ENCODE results near the gene ATG9B. TPM values are rescaled to one million over a fixed set of nuclear protein-coding genes. Genes with fewer than 3 reads are reported as not detected.

ATG9B gene
- total and polyA plus RNA-seq, 2 of the 13 experiments (the other 11 are each of a cell fraction or from before 2014, with no cell fraction given), result 0.24 TPM; not detected in 1

DNA sequence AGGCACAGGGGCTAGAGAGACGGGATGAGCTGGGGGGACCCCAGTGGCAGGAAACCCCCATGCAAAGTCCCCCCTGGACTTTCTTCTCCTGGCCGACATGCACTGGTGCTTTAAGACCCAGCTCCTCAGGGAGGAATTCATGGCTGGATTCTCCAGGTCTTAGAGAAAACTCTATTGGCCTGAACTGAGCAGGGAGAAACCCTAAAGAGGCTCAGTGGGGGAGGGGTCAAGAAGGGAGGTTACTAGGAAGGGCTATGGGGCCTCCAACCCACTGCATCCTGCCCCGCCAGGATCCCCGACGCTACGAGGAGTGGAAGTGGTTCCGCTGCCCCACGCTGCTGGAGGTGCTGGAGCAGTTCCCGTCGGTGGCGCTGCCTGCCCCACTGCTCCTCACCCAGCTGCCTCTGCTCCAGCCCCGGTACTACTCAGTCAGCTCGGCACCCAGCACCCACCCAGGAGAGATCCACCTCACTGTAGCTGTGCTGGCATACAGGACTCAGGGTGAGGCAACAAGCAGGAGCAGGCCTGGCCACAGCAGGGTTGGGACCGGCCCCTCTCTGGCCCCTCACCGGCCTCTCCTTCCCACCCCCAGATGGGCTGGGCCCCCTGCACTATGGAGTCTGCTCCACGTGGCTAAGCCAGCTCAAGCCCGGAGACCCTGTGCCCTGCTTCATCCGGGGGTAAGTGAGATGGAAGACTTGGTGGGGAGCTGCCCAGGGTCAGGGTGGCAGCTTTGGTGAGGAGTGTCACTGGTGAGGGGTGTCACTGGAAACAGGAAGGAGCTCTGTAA is 13.8 kb downstream of the ATG9B start (continued):
- TF ChIP-seq, protein P1, sequence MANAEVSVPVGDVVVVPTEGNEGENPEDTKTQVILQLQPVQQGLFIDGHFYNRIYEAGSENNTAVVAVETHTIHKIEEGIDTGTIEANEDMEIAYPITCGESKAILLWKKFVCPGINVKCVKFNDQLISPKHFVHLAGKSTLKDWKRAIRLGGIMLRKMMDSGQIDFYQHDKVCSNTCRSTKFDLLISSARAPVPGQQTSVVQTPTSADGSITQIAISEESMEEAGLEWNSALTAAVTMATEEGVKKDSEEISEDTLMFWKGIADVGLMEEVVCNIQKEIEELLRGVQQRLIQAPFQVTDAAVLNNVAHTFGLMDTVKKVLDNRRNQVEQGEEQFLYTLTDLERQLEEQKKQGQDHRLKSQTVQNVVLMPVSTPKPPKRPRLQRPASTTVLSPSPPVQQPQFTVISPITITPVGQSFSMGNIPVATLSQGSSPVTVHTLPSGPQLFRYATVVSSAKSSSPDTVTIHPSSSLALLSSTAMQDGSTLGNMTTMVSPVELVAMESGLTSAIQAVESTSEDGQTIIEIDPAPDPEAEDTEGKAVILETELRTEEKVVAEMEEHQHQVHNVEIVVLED (CRISPR knock-in tag; IDR thresholded peaks at IDR 0.05; ENCODE audit: borderline replicate concordance), result no peak
- TF ChIP-seq, protein P2, sequence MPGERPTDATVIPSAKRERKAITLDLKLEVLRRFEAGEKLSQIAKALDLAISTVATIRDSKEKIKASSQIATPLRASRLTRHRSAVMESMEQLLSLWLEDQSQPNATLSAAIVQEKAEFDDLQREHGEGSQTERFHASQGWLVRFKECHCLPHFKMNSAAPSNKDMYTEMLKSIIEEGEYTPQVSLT (CRISPR knock-in tag; IDR thresholded peaks at IDR 0.05; ENCODE audit: borderline replicate concordance, low read depth), result no peak
- TF ChIP-seq, protein P3, sequence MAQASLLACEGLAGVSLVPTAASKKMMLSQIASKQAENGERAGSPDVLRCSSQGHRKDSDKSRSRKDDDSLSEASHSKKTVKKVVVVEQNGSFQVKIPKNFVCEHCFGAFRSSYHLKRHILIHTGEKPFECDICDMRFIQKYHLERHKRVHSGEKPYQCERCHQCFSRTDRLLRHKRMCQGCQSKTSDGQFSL (CRISPR knock-in tag; IDR thresholded peaks at IDR 0.05), result 0 out of 2 replicates have a peak, but pooled peaks have one; percentile 18
- TF ChIP-seq, protein P4, sequence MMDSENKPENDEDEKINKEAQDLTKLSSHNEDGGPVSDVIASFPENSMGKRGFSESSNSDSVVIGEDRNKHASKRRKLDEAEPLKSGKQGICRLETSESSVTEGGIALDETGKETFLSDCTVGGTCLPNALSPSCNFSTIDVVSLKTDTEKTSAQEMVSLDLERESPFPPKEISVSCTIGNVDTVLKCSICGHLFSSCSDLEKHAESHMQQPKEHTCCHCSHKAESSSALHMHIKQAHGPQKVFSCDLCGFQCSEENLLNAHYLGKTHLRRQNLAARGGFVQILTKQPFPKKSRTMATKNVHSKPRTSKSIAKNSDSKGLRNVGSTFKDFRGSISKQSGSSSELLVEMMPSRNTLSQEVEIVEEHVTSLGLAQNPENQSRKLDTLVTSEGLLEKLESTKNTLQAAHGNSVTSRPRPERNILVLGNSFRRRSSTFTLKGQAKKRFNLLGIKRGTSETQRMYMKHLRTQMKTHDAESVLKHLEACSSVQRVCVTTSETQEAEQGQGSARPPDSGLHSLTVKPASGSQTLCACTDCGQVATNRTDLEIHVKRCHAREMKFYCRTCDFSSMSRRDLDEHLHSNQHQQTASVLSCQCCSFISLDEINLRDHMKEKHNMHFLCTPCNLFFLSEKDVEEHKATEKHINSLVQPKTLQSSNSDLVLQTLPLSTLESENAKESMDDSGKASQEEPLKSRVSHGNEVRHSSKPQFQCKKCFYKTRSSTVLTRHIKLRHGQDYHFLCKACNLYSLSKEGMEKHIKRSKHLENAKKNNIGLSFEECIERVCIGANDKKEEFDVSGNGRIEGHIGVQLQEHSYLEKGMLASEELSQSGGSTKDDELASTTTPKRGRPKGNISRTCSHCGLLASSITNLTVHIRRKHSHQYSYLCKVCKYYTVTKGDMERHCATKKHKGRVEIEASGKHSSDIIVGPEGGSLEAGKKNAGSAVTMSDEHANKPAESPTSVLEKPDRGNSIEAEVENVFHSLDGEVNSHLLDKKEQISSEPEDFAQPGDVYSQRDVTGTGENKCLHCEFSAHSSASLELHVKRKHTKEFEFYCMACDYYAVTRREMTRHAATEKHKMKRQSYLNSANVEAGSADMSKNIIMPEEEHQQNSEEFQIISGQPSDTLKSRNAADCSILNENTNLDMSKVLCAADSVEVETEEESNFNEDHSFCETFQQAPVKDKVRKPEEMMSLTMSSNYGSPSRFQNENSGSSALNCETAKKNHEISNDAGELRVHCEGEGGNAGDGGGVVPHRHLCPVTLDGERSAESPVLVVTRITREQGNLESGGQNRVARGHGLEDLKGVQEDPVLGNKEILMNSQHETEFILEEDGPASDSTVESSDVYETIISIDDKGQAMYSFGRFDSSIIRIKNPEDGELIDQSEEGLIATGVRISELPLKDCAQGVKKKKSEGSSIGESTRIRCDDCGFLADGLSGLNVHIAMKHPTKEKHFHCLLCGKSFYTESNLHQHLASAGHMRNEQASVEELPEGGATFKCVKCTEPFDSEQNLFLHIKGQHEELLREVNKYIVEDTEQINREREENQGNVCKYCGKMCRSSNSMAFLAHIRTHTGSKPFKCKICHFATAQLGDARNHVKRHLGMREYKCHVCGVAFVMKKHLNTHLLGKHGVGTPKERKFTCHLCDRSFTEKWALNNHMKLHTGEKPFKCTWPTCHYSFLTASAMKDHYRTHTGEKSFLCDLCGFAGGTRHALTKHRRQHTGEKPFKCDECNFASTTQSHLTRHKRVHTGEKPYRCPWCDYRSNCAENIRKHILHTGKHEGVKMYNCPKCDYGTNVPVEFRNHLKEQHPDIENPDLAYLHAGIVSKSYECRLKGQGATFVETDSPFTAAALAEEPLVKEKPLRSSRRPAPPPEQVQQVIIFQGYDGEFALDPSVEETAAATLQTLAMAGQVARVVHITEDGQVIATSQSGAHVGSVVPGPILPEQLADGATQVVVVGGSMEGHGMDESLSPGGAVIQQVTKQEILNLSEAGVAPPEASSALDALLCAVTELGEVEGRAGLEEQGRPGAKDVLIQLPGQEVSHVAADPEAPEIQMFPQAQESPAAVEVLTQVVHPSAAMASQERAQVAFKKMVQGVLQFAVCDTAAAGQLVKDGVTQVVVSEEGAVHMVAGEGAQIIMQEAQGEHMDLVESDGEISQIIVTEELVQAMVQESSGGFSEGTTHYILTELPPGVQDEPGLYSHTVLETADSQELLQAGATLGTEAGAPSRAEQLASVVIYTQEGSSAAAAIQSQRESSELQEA (CRISPR knock-in tag; IDR thresholded peaks at IDR 0.05; ENCODE audit: not compliant biosample characterization), result no peak
- TF ChIP-seq, protein P5, sequence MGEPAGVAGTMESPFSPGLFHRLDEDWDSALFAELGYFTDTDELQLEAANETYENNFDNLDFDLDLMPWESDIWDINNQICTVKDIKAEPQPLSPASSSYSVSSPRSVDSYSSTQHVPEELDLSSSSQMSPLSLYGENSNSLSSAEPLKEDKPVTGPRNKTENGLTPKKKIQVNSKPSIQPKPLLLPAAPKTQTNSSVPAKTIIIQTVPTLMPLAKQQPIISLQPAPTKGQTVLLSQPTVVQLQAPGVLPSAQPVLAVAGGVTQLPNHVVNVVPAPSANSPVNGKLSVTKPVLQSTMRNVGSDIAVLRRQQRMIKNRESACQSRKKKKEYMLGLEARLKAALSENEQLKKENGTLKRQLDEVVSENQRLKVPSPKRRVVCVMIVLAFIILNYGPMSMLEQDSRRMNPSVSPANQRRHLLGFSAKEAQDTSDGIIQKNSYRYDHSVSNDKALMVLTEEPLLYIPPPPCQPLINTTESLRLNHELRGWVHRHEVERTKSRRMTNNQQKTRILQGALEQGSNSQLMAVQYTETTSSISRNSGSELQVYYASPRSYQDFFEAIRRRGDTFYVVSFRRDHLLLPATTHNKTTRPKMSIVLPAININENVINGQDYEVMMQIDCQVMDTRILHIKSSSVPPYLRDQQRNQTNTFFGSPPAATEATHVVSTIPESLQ (CRISPR knock-in tag; conservative IDR thresholded peaks at IDR 0.05), result no peak
- TF ChIP-seq NPAS2 (CRISPR knock-in tag; IDR thresholded peaks at IDR 0.05; ENCODE audit: borderline replicate concordance) (no peak), XRCC5 (optimal IDR thresholded peaks at IDR 0.05; ENCODE audit: low read length) (no peak), POGZ (CRISPR knock-in tag; IDR thresholded peaks at IDR 0.05) (no peak), RBAK (CRISPR knock-in tag; IDR thresholded peaks at IDR 0.05) (no peak), ZEB1 (IDR thresholded peaks at IDR 0.05; ENCODE audit: insufficient replicate concordance, low read depth) (no peak), YEATS2 (CRISPR knock-in tag; IDR thresholded peaks at IDR 0.05; ENCODE audit: borderline replicate concordance) (0 out of 2 replicates have a peak, but pooled peaks have one; percentile 24), PHF20 (CRISPR knock-in tag; IDR thresholded peaks at IDR 0.05) (no peak), KDM5B (CRISPR knock-in tag; IDR thresholded peaks at IDR 0.05; ENCODE audit: borderline replicate concordance) (0 out of 2 replicates have a peak, but pooled peaks have one; percentile 19), BCL6 (CRISPR knock-in tag; IDR thresholded peaks at IDR 0.05) (no peak)
